ENCODE measurements around the gene TRH.
"Not testable (repeated sequence)": the region's sequence is repeated elsewhere in the genome, so short reads cannot be mapped to it uniquely, and the experiment has no call there.

Gene TRH

GRCh38 chr3:129966876-129967275, 7.6 kb upstream of the TRH start:
- no peak for DNase-seq

- DNase-seq: no peak
Observed at GRCh38 chr3:129967761-129968160, 6.8 kb upstream of the TRH start.

GRCh38 chr3:129971351-129972052, 3.0 kb upstream of the TRH start:
- DNase-seq: no peak

GRCh38 chr3:129972301-129972700, 2.2 kb upstream of the TRH start:
- DNase-seq: no peak

- no peak for DNase-seq
Observed at GRCh38 chr3:129973853-129974563, 512 bp upstream of the TRH start.

GRCh38 chr3:129974833-129975704, 549 bp downstream of the TRH start:
- peak; percentile 42 for DNase-seq

- DNase-seq: no peak
Observed at GRCh38 chr3:129975705-129976048, 1.2 kb downstream of the TRH start.

- DNase-seq: no peak
Observed at GRCh38 chr3:129976286-129976685, 1.8 kb downstream of the TRH start.

GRCh38 chr3:129978123-129978522, 3.6 kb downstream of the TRH start:
- no peak for DNase-seq

GRCh38 chr3:129979905-129980304, 5.4 kb downstream of the TRH start:
- no peak for DNase-seq

GRCh38 chr3:129983561-129983960, 9.0 kb downstream of the TRH start:
- no peak for DNase-seq

- DNase-seq: no peak
Observed at GRCh38 chr3:129984125-129984524, 9.6 kb downstream of the TRH start.

- DNase-seq: no peak
Observed at GRCh38 chr3:129985113-129985512, 10.6 kb downstream of the TRH start.

GRCh38 chr3:129988429-129988828, 13.9 kb downstream of the TRH start:
- DNase-seq: no peak

GRCh38 chr3:129989414-129989813, 14.9 kb downstream of the TRH start:
- no peak for DNase-seq

- DNase-seq: no peak
Observed at GRCh38 chr3:129992781-129993180, 18.3 kb downstream of the TRH start.

GRCh38 chr3:129994883-129995559, 20.5 kb downstream of the TRH start:
- DNase-seq: no peak

- DNase-seq: no peak
Observed at GRCh38 chr3:129996073-129996472, 21.6 kb downstream of the TRH start.

GRCh38 chr3:129999176-129999575, 24.7 kb downstream of the TRH start:
- not testable (repeated sequence) for DNase-seq

- DNase-seq: peak; percentile 30
Observed at GRCh38 chr3:130002666-130003598, 28.4 kb downstream of the TRH start.

GRCh38 chr3:130010556-130010955, 36.0 kb downstream of the TRH start:
- DNase-seq: no peak

- not testable (repeated sequence) for DNase-seq
Observed at GRCh38 chr3:130012108-130012507, 37.6 kb downstream of the TRH start.

All from inflammatory macrophage treated with lipopolysaccharide for 4 hours (primary cell).